ENCODE results near the gene GRM4. TPM values are rescaled to one million over a fixed set of nuclear protein-coding genes. Genes with fewer than 3 reads are reported as not detected.
"Not testable (repeated sequence)": the region's sequence is repeated elsewhere in the genome, so short reads cannot be mapped to it uniquely, and the experiment has no call there.

The GRM4 gene
- total RNA-seq = under 1 TPM in 1 of 6 donors, not detected in 5; 0.24 TPM

- ATAC-seq (ENCODE audit: low FRiP score in 2 of 2) (no peak), DNase-seq (no peak)
- WGBS, 2 donors = 33 to 51% methylated on average over 9 to 20 of the region's 20 CpGs
- Histone ChIP-seq H3K27ac (no peak within 1 kb of the TSS), H3K9me3 (no peaks in the 10 kb centered on the region), H3K36me3 (no peaks in the 10 kb centered on the region), H3K4me1 (peaks cover 21 to 37% (median 26%) of the 10 kb centered on the region in 4 donors), H3K4me3 (peak within 1 kb of the TSS in 3 of 4 donors; percentile 30 to 42 (median 40)), H3K27me3 (peaks cover 0 to 61% (median 38%) of the 10 kb centered on the region in 4 donors)
- no peak for TF ChIP-seq EP300 (IDR thresholded peaks at IDR 0.05)
These were observed at the start of gene GRM4 for GRCh38 chr6:34146021-34146782. TSS of gene GRM4 (minus strand) at chr6:34146087. CDS start at chr6:34133496, 12,591 bp downstream.

GRCh38 chr6:34194772-34195171 lies 48.9 kb upstream of the GRM4 start:
- Histone ChIP-seq H3K27me3 (no peaks in the 10 kb centered on the region), H3K27ac (no peak overlapping the region), H3K9me3 (no peaks in the 10 kb centered on the region), H3K36me3 (no peaks in the 10 kb centered on the region), H3K4me3 (no peak overlapping the region), H3K4me1 (peaks cover 0 to 13% (median 7%) of the 10 kb centered on the region in 4 donors)
- DNase-seq (no peak), ATAC-seq (ENCODE audit: low FRiP score in 2 of 2) (no peak)
- TF ChIP-seq CTCF (IDR thresholded peaks at IDR 0.05) (no peak), POLR2A (IDR thresholded peaks at IDR 0.05) (no peak), POLR2AphosphoS5 (IDR thresholded peaks at IDR 0.05) (no peak), EP300 (IDR thresholded peaks at IDR 0.05) (no peak)
- 87 to 98% methylated on average over 3 of the region's 3 CpGs for WGBS, 2 donors

- Histone ChIP-seq H3K27me3 (no peaks in the 10 kb centered on the region), H3K36me3 (no peaks in the 10 kb centered on the region), H3K4me1 (no peaks in the 10 kb centered on the region), H3K27ac (no peak overlapping the region), H3K9me3 (no peaks in the 10 kb centered on the region), H3K4me3 (no peak overlapping the region)
- no peak for ATAC-seq (ENCODE audit: low FRiP score in 2 of 2)
- TF ChIP-seq POLR2AphosphoS5 (IDR thresholded peaks at IDR 0.05) (no peak), EP300 (IDR thresholded peaks at IDR 0.05) (no peak), CTCF (IDR thresholded peaks at IDR 0.05) (no peak)
- no peak for DNase-seq
- WGBS, 2 donors = 66 to 86% methylated on average over 10 to 14 of the region's 14 CpGs
These were observed 44.7 kb upstream of the GRM4 start for GRCh38 chr6:34190504-34191122.

GRCh38 chr6:34189806-34190503 lies 44.1 kb upstream of the GRM4 start:
- Histone ChIP-seq H3K4me3 (no peak overlapping the region), H3K9me3 (no peaks in the 10 kb centered on the region), H3K27ac (no peak overlapping the region), H3K4me1 (no peaks in the 10 kb centered on the region), H3K27me3 (no peaks in the 10 kb centered on the region), H3K36me3 (no peaks in the 10 kb centered on the region)
- peak in 1 of 2 donors; percentile 44 for ATAC-seq (ENCODE audit: low FRiP score in 2 of 2)
- TF ChIP-seq POLR2A (IDR thresholded peaks at IDR 0.05) (no peak), CTCF (IDR thresholded peaks at IDR 0.05) (no peak), EP300 (IDR thresholded peaks at IDR 0.05) (no peak), POLR2AphosphoS5 (IDR thresholded peaks at IDR 0.05) (no peak)
- DNase-seq = peak in 1 of 2 donors; percentile 31
- WGBS, 2 donors = 75 to 79% methylated on average over 5 to 12 of the region's 12 CpGs

GRCh38 chr6:34184726-34185125 lies 38.8 kb upstream of the GRM4 start:
- not testable (repeated sequence) for H3K4me3 ChIP-seq; H3K9me3 ChIP-seq; DNase-seq; H3K27me3 ChIP-seq; ATAC-seq (ENCODE audit: low FRiP score in 2 of 2); H3K36me3 ChIP-seq; H3K4me1 ChIP-seq; H3K27ac ChIP-seq
- 90 to 94% methylated on average over 5 of the region's 5 CpGs for WGBS, 2 donors

Data from upper lobe of left lung (tissue), 6 donors.